PC-3 (cell line): Measurements from ENCODE around the gene AGER. TPM values are rescaled to one million over a fixed set of nuclear protein-coding genes. Genes with fewer than 3 reads are reported as not detected.

Experiments
- ATAC-seq: fragments of 200-7000 bp; cut with Tn5 transposase; 2 replicates; pipeline ENCODE4 v1.9.1; 2020; ENCODE audit warnings: mild to moderate bottlenecking, moderate library complexity
- BruUV-seq: library from RNA; stranded (reverse); fragments of 400-500 nt; replicated peaks from 2 replicates; lab custom pipeline; 2021; lab: Mats Ljungman, UMichigan
- CTCF ChIA-PET: fragments of 300-600 bp; sonication (Branson Sonifier 250); formaldehyde crosslinking; loops from one replicate; lab custom pipeline; 2022; ENCODE audit warnings: antibody characterized with exemption; lab: Charles Lee
- POLR2A ChIA-PET: fragments of 300-600 bp; sonication (Branson Sonifier 250); formaldehyde crosslinking; loops from one replicate; lab custom pipeline; 2022; ENCODE audit warnings: antibody characterized with exemption; ENCODE audit not compliant: unreplicated experiment; lab: Charles Lee
- DNase-seq: peaks from one replicate; pipeline ENCODE4 v3.0.0-alpha.2; 2015
- H2AFZ ChIP-seq: fragments of 300-600 bp; sonication (generic); 2 replicates; pipeline ENCODE4 v1.6.0; 2016; ENCODE audit warnings: antibody characterized with exemption, low read length
- H3F3A ChIP-seq: fragments of 300-600 bp; sonication (generic); one replicate; pipeline ENCODE4 v1.6.0; 2017; ENCODE audit warnings: antibody characterized with exemption, low read length, control low read depth, mild to moderate bottlenecking; ENCODE audit not compliant: unreplicated experiment
- H3K27ac ChIP-seq: fragments of 300-600 bp; sonication (generic); 2 replicates; pipeline ENCODE4 v1.5.1; 2016; ENCODE audit warnings: mild to moderate bottlenecking, low read length
- H3K27me3 ChIP-seq: fragments of 300-600 bp; sonication (generic); 2 replicates; pipeline ENCODE4 v1.6.1; 2016; ENCODE audit warnings: low read length, mixed read lengths
- H3K36me3 ChIP-seq: fragments of 300-600 bp; sonication (generic); 2 replicates; pipeline ENCODE4 v1.6.1; 2016; ENCODE audit warnings: low read depth, mixed run types, low read length, mixed read lengths
- H3K4me1 ChIP-seq: fragments of 300-600 bp; sonication (generic); 2 replicates; pipeline ENCODE4 v1.5.1; 2016; ENCODE audit warnings: low read length; ENCODE audit not compliant: insufficient read depth
- H3K4me2 ChIP-seq: fragments of 300-600 bp; sonication (generic); 2 replicates; pipeline ENCODE4 v1.6.0; 2016; ENCODE audit warnings: low read length
- H3K4me3 ChIP-seq: fragments of 300-600 bp; sonication (generic); 2 replicates; pipeline ENCODE4 v1.5.1; 2016; ENCODE audit warnings: mild to moderate bottlenecking, low read length, mixed read lengths
- H3K79me2 ChIP-seq: fragments of 300-600 bp; sonication (generic); 2 replicates; pipeline ENCODE4 v1.6.1; 2017; ENCODE audit warnings: low read length, mixed read lengths
- H3K9ac ChIP-seq: fragments of 300-600 bp; sonication (generic); 2 replicates; pipeline ENCODE4 v1.6.0; 2016; ENCODE audit warnings: mild to moderate bottlenecking, low read length
- H3K9me2 ChIP-seq: fragments of 300-600 bp; sonication (generic); replicated peaks from 2 replicates; pipeline ENCODE4 v1.6.1; 2016; ENCODE audit warnings: mixed run types, low read length, mixed read lengths
- H3K9me3 ChIP-seq: fragments of 300-600 bp; sonication (generic); 2 replicates; pipeline ENCODE4 v1.6.1; 2016; ENCODE audit warnings: low read length, mixed read lengths
- H4K20me1 ChIP-seq: fragments of 300-600 bp; sonication (generic); 2 replicates; pipeline ENCODE4 v1.6.1; 2016; ENCODE audit warnings: low read length, mixed read lengths
- CTCF ChIP-seq: fragments of 300-600 bp; sonication (generic); conservative IDR thresholded peaks from 2 replicates; pipeline ENCODE4 v1.5.1; 2017; ENCODE audit warnings: antibody characterized with exemption, low read depth, mild to moderate bottlenecking, low read length
- EZH2 ChIP-seq: fragments of 300-600 bp; sonication (generic); IDR thresholded peaks from one replicate; pipeline ENCODE4 v1.6.1; 2017; ENCODE audit warnings: antibody characterized with exemption, mild to moderate bottlenecking, low read length; ENCODE audit not compliant: unreplicated experiment
- EZH2phosphoT487 ChIP-seq: fragments of 300-600 bp; sonication (generic); IDR thresholded peaks from 2 replicates; pipeline ENCODE4 v1.6.1; 2018; ENCODE audit warnings: mild to moderate bottlenecking, antibody characterized with exemption, low read length, borderline replicate concordance
- intact Hi-C: fragments of 100-400 bp; cut with micrococcal nuclease; formaldehyde crosslinking; loops from 2 replicates; pipeline ENCODE4 v1.9.0; 2023
- microRNA-seq: library from miRNA; unstranded; fragments of <30 nt; microRNA quantifications from one replicate; pipeline ENCODE4 v1.1.0, GENCODE V29; 2020; ENCODE audit not compliant: unreplicated experiment
- total RNA-seq: library from RNA; depleted of rRNA; stranded (reverse); fragments of >200 nt; gene quantifications from 2 replicates; pipeline ENCODE4 v1.2.3, GENCODE V29; 2014; rRNA removed

Gene AGER
- total RNA-seq, 1 experiment from 2014 or later: 2.0 TPM

- Histone ChIP-seq H3K4me2 (no peak overlapping the region), H3K4me3 (no peak overlapping the region), H3K9me2 (no peaks in the 10 kb centered on the region), H2AFZ (no peak overlapping the region), H3K79me2 (peaks cover 22% of the 10 kb centered on the region), H4K20me1 (no peaks in the 10 kb centered on the region), H3F3A (no peaks in the 10 kb centered on the region), H3K9ac (no peak overlapping the region), H3K27me3 (no peaks in the 10 kb centered on the region), H3K27ac (no peak overlapping the region), H3K9me3 (no peaks in the 10 kb centered on the region), H3K4me1 (peaks cover 13% of the 10 kb centered on the region), H3K36me3 (no peaks in the 10 kb centered on the region)
- no TSS peak for BruUV-seq
- ChIA-PET POLR2A (no interaction called here), CTCF (no interaction called here)
- no peak for TF ChIP-seq EZH2
- no peak for TF ChIP-seq EZH2phosphoT487
- no peak for TF ChIP-seq CTCF
- DNase-seq: peak; percentile 51
- ATAC-seq: no peak
- intact Hi-C loops: no loop called here
Observed at GRCh38 chr6:32132110-32132509, 51.9 kb downstream of the AGER start.

- H3F3A ChIP-seq: no peaks in the 10 kb centered on the region
- H3K27ac ChIP-seq: no peak overlapping the region
- ATAC-seq: no peak
- DNase-seq: no peak
- ChIA-PET POLR2A (no interaction called here), CTCF (no interaction called here)
- no peak overlapping the region for H3K9ac ChIP-seq
- H2AFZ ChIP-seq: no peak overlapping the region
- no peak overlapping the region for H3K4me2 ChIP-seq
- H3K27me3 ChIP-seq: no peaks in the 10 kb centered on the region
- intact Hi-C loops: no loop called here
- H4K20me1 ChIP-seq: no peaks in the 10 kb centered on the region
- no peak overlapping the region for H3K4me3 ChIP-seq
- peaks cover 28% of the 10 kb centered on the region for H3K79me2 ChIP-seq
- H3K9me3 ChIP-seq: no peaks in the 10 kb centered on the region
- TF ChIP-seq CTCF (no peak), EZH2 (no peak), EZH2phosphoT487 (no peak)
- H3K9me2 ChIP-seq: no peaks in the 10 kb centered on the region
- H3K36me3 ChIP-seq: no peaks in the 10 kb centered on the region
- H3K4me1 ChIP-seq: peaks cover 19% of the 10 kb centered on the region
- BruUV-seq: no TSS peak
Observed at GRCh38 chr6:32131439-32131948, 52.6 kb downstream of the AGER start.

Small RNA genes within 50 kb of the gene (microRNA-seq; reads per million reads assigned to microRNA genes)
- gene MIR6721 (5.3 reads per million, percentile 23 among the genes with 10 or more reads in this experiment), gene MIR6833 (not detected)

Other genes starting within 250 kb of the AGER start
- 0.86 TPM in 1 of 2 replicates, not detected in the other for gene CFB, start 238.2 kb downstream of the AGER start, total RNA-seq
- gene NELFE, start 225.3 kb downstream of the AGER start, total RNA-seq: 132 and 142 TPM in 2 replicates
- gene SKIC2, start 225.1 kb downstream of the AGER start, total RNA-seq: 81.9 and 95.0 TPM in 2 replicates
- gene DXO, start 212.1 kb downstream of the AGER start, total RNA-seq: 27.1 and 32.4 TPM in 2 replicates
- 2.2 and 3.6 TPM in 2 replicates for gene C4A, start 202.2 kb downstream of the AGER start, total RNA-seq
- 0.52 and 2.6 TPM in 2 replicates for gene C4B, start 169.5 kb downstream of the AGER start, total RNA-seq
- not detected in 2 replicates for gene CYP21A2, start 145.8 kb downstream of the AGER start, total RNA-seq
- gene TNXB, start 74.9 kb downstream of the AGER start, total RNA-seq: 2.9 and 3.3 TPM in 2 replicates
- 33.4 and 35.7 TPM in 2 replicates for gene ATF6B, start 56.0 kb downstream of the AGER start, total RNA-seq
- 12.6 and 16.4 TPM in 2 replicates for gene FKBPL, start 54.0 kb downstream of the AGER start, total RNA-seq
- gene PRRT1, start 32.3 kb downstream of the AGER start, total RNA-seq: 1.5 TPM in 1 of 2 replicates, not detected in the other
- 16.6 and 30.8 TPM in 2 replicates for gene PPT2, start 30.1 kb downstream of the AGER start, total RNA-seq
- gene EGFL8, start 19.7 kb downstream of the AGER start, total RNA-seq: 7.9 and 14.9 TPM in 2 replicates
- 54.7 and 59.6 TPM in 2 replicates for gene AGPAT1, start 8.2 kb downstream of the AGER start, total RNA-seq
- 69.0 and 80.1 TPM in 2 replicates for gene RNF5, start 5.8 kb downstream of the AGER start, total RNA-seq
- 25.3 and 33.3 TPM in 2 replicates for gene PBX2, start 5.9 kb upstream of the AGER start, total RNA-seq
- gene GPSM3, start 8.4 kb upstream of the AGER start, total RNA-seq: 5.0 and 7.1 TPM in 2 replicates
- 1.7 and 1.8 TPM in 2 replicates for gene NOTCH4, start 39.8 kb upstream of the AGER start, total RNA-seq
- gene TSBP1, start 187.7 kb upstream of the AGER start, total RNA-seq: not detected in 2 replicates
- not detected in 2 replicates for gene BTNL2, start 222.9 kb upstream of the AGER start, total RNA-seq